ENCODE results near the gene BAIAP2L1.
A peak's percentile ranks its signal among the peaks of the same experiment; 100 is the strongest.

The BAIAP2L1 gene

GRCh38 chr7:98294798-98295382 is 106.0 kb downstream of the BAIAP2L1 start:
- DNase-seq (ENCODE audit: low read depth, low spot score), result peak; percentile 95

- DNase-seq (ENCODE audit: low read depth, low spot score), result no peak
Measured at GRCh38 chr7:98294326-98294725, 106.6 kb downstream of the BAIAP2L1 start.

- DNase-seq (ENCODE audit: low read depth, low spot score), result no peak
Measured at GRCh38 chr7:98293746-98294145, 107.1 kb downstream of the BAIAP2L1 start.

GRCh38 chr7:98293265-98293664 is 107.6 kb downstream of the BAIAP2L1 start:
- DNase-seq (ENCODE audit: low read depth, low spot score), result no peak

GRCh38 chr7:98291717-98292116 is 109.2 kb downstream of the BAIAP2L1 start:
- DNase-seq (ENCODE audit: low read depth, low spot score), result no peak

- no peak for DNase-seq (ENCODE audit: low read depth, low spot score)
Measured at GRCh38 chr7:98289333-98289875, 111.5 kb downstream of the BAIAP2L1 start.

- no peak for DNase-seq (ENCODE audit: low read depth, low spot score)
Measured at GRCh38 chr7:98288064-98288823, 112.6 kb downstream of the BAIAP2L1 start.

GRCh38 chr7:98287486-98287959 is 113.4 kb downstream of the BAIAP2L1 start:
- no peak for DNase-seq (ENCODE audit: low read depth, low spot score)

GRCh38 chr7:98286701-98287485 is 114.0 kb downstream of the BAIAP2L1 start:
- DNase-seq (ENCODE audit: low read depth, low spot score), result no peak

GRCh38 chr7:98286093-98286539 is 114.8 kb downstream of the BAIAP2L1 start:
- peak; percentile 87 for DNase-seq (ENCODE audit: low read depth, low spot score)

- no peak for DNase-seq (ENCODE audit: low read depth, low spot score)
Measured at GRCh38 chr7:98285157-98286092, 115.5 kb downstream of the BAIAP2L1 start.

- peak; percentile 66 for DNase-seq (ENCODE audit: low read depth, low spot score)
Measured at GRCh38 chr7:98284335-98285036, 116.4 kb downstream of the BAIAP2L1 start.

- no peak for DNase-seq (ENCODE audit: low read depth, low spot score)
Measured at GRCh38 chr7:98283887-98284222, 117.0 kb downstream of the BAIAP2L1 start.

- DNase-seq (ENCODE audit: low read depth, low spot score), result no peak
Measured at GRCh38 chr7:98283127-98283886, 117.6 kb downstream of the BAIAP2L1 start.

- DNase-seq (ENCODE audit: low read depth, low spot score), result no peak
Measured at GRCh38 chr7:98282703-98283102, 118.2 kb downstream of the BAIAP2L1 start.

GRCh38 chr7:98281757-98282606 is 118.9 kb downstream of the BAIAP2L1 start:
- DNase-seq (ENCODE audit: low read depth, low spot score), result no peak

GRCh38 chr7:98280791-98281756 is 119.8 kb downstream of the BAIAP2L1 start, which contains the start of gene BRI3:
BRI3 (plus strand) TSS chr7:98281686; CDS start chr7:98281796, 110 bp downstream.
- peak; percentile 81 for DNase-seq (ENCODE audit: low read depth, low spot score)

Measured in ELF-1 (cell line).